LNCAP (cell line): Measurements from ENCODE around the gene AARS2.

ENCODE experiments used
- CTCF ChIP-seq: fragments of 450-650 bp; IDR thresholded peaks from 2 replicates; pipeline ENCODE4 v1.5.1; 2017; ENCODE audit warnings: mild to moderate bottlenecking

Gene AARS2

GRCh38 chr6:44284867-44285266 is 28.3 kb downstream of the AARS2 start:
- TF ChIP-seq CTCF: no peak

- no peak for TF ChIP-seq CTCF
Observed at GRCh38 chr6:44284121-44284520, 29.0 kb downstream of the AARS2 start.

- no peak for TF ChIP-seq CTCF
Observed at GRCh38 chr6:44278774-44279697, 34.1 kb downstream of the AARS2 start.

GRCh38 chr6:44278315-44278714 is 34.8 kb downstream of the AARS2 start:
- TF ChIP-seq CTCF: no peak

- no peak for TF ChIP-seq CTCF
Observed at GRCh38 chr6:44277763-44278162, 35.4 kb downstream of the AARS2 start.

GRCh38 chr6:44276667-44277640 is 36.2 kb downstream of the AARS2 start:
- TF ChIP-seq CTCF: no peak
